Measurements from ENCODE around the gene CD69. TPM values are rescaled to one million over a fixed set of nuclear protein-coding genes. Genes with fewer than 3 reads are reported as not detected.

CD69 gene
- total and polyA plus RNA-seq, 12 donors = 0.39 to 4.6 (median 1.5) TPM; not detected in 1

- no peak for TF ChIP-seq CTCF (IDR thresholded peaks at IDR 0.05)
- TF ChIP-seq POLR2A (IDR thresholded peaks at IDR 0.05) = no peak
- Histone ChIP-seq H3K4me1 (replicated peaks in 1 of 2) (no peaks in the 10 kb centered on the region), H3K4me3 (no peak overlapping the region), H3K27me3 (no peaks in the 10 kb centered on the region), H3K36me3 (replicated peaks in 1 of 2) (no peaks in the 10 kb centered on the region), H3K27ac (no peak overlapping the region), H3K9me3 (replicated peaks in 1 of 3) (no peaks in the 10 kb centered on the region)
- DNase-seq = no peak
- intact Hi-C loops (cut with DNase I) = no loop called here
- 78 to 86% (median 80%) methylated on average over 2 of the region's 2 CpGs for WGBS, 4 donors
Observed at GRCh38 chr12:9781360-9781759, 20.7 kb upstream of the CD69 start.

- no peak for DNase-seq
- Histone ChIP-seq H3K27ac (no peak overlapping the region), H3K4me3 (no peak overlapping the region), H3K9me3 (replicated peaks in 1 of 3) (no peaks in the 10 kb centered on the region), H3K27me3 (no peaks in the 10 kb centered on the region), H3K4me1 (replicated peaks in 1 of 2) (no peaks in the 10 kb centered on the region), H3K36me3 (replicated peaks in 1 of 2) (no peaks in the 10 kb centered on the region)
- TF ChIP-seq CTCF (IDR thresholded peaks at IDR 0.05) (no peak), POLR2A (IDR thresholded peaks at IDR 0.05) (no peak)
- 65 to 79% (median 69%) methylated on average over 4 of the region's 4 CpGs for WGBS, 4 donors
- intact Hi-C loops (cut with DNase I) = no loop called here
Observed at GRCh38 chr12:9779209-9779608, 18.5 kb upstream of the CD69 start.

GRCh38 chr12:9776781-9777180 is 16.1 kb upstream of the CD69 start:
- H3K27ac ChIP-seq = no peak overlapping the region
- no peaks in the 10 kb centered on the region for H3K9me3 ChIP-seq (replicated peaks in 1 of 3)
- H3K4me3 ChIP-seq = no peak overlapping the region
- H3K4me1 ChIP-seq (replicated peaks in 1 of 2) = no peaks in the 10 kb centered on the region
- no peaks in the 10 kb centered on the region for H3K27me3 ChIP-seq
- TF ChIP-seq CTCF (IDR thresholded peaks at IDR 0.05) = no peak
- TF ChIP-seq POLR2A (IDR thresholded peaks at IDR 0.05) = no peak
- H3K36me3 ChIP-seq (replicated peaks in 1 of 2) = no peaks in the 10 kb centered on the region
- 76 to 83% (median 79%) methylated on average over 3 of the region's 3 CpGs for WGBS, 4 donors
- intact Hi-C loops (cut with DNase I) = no loop called here
- no peak for DNase-seq

- 51 to 71% (median 68%) methylated on average over 2 of the region's 2 CpGs for WGBS, 4 donors
- Histone ChIP-seq H3K4me1 (replicated peaks in 1 of 2) (no peaks in the 10 kb centered on the region), H3K9me3 (replicated peaks in 1 of 3) (no peaks in the 10 kb centered on the region), H3K4me3 (no peak overlapping the region), H3K27ac (no peak overlapping the region), H3K27me3 (no peaks in the 10 kb centered on the region), H3K36me3 (replicated peaks in 1 of 2) (no peaks in the 10 kb centered on the region)
- intact Hi-C loops (cut with DNase I) = no loop called here
- TF ChIP-seq CTCF (IDR thresholded peaks at IDR 0.05) (no peak), POLR2A (IDR thresholded peaks at IDR 0.05) (no peak)
- DNase-seq = no peak
Observed at GRCh38 chr12:9773216-9773877, 12.6 kb upstream of the CD69 start.

Data from adrenal gland (tissue), 12 donors.